GM15510 (cell line): Measurements from ENCODE around the gene POLR3GL.

Experiments
- POLR2A ChIP-seq: IDR thresholded peaks from 3 replicates; pipeline ENCODE4 v1.6.1; 2011; ENCODE audit warnings: borderline replicate concordance; ENCODE audit not compliant: insufficient read length; ENCODE audit errors: extremely low read depth

The POLR3GL gene

GRCh38 chr1:145978854-145979745, 14.6 kb downstream of the POLR3GL start:
- TF ChIP-seq POLR2A: no peak

GRCh38 chr1:145979746-145980456, 15.4 kb downstream of the POLR3GL start:
- TF ChIP-seq POLR2A: no peak

GRCh38 chr1:145980457-145980994, 16.0 kb downstream of the POLR3GL start:
- TF ChIP-seq POLR2A: no peak

- no peak for TF ChIP-seq POLR2A
Observed at GRCh38 chr1:145982010-145982723, 17.7 kb downstream of the POLR3GL start.

- TF ChIP-seq POLR2A: no peak
Observed at GRCh38 chr1:145983206-145983675, 18.8 kb downstream of the POLR3GL start.

- TF ChIP-seq POLR2A: no peak
Observed at GRCh38 chr1:145983960-145984830, 19.7 kb downstream of the POLR3GL start.

- TF ChIP-seq POLR2A: no peak
Observed at GRCh38 chr1:145985129-145985501, 20.6 kb downstream of the POLR3GL start.

- no peak for TF ChIP-seq POLR2A
Observed at GRCh38 chr1:145985502-145986439, 21.3 kb downstream of the POLR3GL start.

GRCh38 chr1:145986551-145986950, 22.1 kb downstream of the POLR3GL start:
- no peak for TF ChIP-seq POLR2A

GRCh38 chr1:145987926-145988325, 23.4 kb downstream of the POLR3GL start:
- TF ChIP-seq POLR2A: no peak

GRCh38 chr1:145988773-145989172, 24.3 kb downstream of the POLR3GL start:
- no peak for TF ChIP-seq POLR2A

- no peak for TF ChIP-seq POLR2A
Observed at GRCh38 chr1:145990249-145990855, 25.9 kb downstream of the POLR3GL start.
